ENCODE results near the gene TMEM30A.

Gene TMEM30A

GRCh38 chr6:75261299-75261698 is 23.3 kb downstream of the TMEM30A start:
- no peak for DNase-seq

- no peak for DNase-seq
Measured at GRCh38 chr6:75257343-75258087, 27.1 kb downstream of the TMEM30A start.

GRCh38 chr6:75250552-75250951 is 34.0 kb downstream of the TMEM30A start:
- DNase-seq: no peak

GRCh38 chr6:75249837-75250236 is 34.8 kb downstream of the TMEM30A start:
- DNase-seq: no peak

- no peak for DNase-seq
Measured at GRCh38 chr6:75246386-75246785, 38.2 kb downstream of the TMEM30A start.

GRCh38 chr6:75244063-75244584 is 40.5 kb downstream of the TMEM30A start:
- no peak for DNase-seq

GRCh38 chr6:75243333-75244062 is 41.1 kb downstream of the TMEM30A start, which contains the start of gene COX7A2:
TSS of gene COX7A2 (minus strand) at chr6:75243801. CDS start at chr6:75243734, 67 bp downstream.
- DNase-seq: peak; percentile 84 to 87

- DNase-seq: no peak
Measured at GRCh38 chr6:75236630-75237029, 48.0 kb downstream of the TMEM30A start.

- no peak for DNase-seq
Measured at GRCh38 chr6:75235271-75235670, 49.3 kb downstream of the TMEM30A start.

GRCh38 chr6:75234126-75234865 is 50.3 kb downstream of the TMEM30A start:
- DNase-seq: no peak

- DNase-seq: no peak
Measured at GRCh38 chr6:75233092-75233615, 51.4 kb downstream of the TMEM30A start.

- DNase-seq: no peak
Measured at GRCh38 chr6:75230484-75231325, 53.9 kb downstream of the TMEM30A start.

- DNase-seq: no peak
Measured at GRCh38 chr6:75224303-75224926, 60.2 kb downstream of the TMEM30A start.

- no peak for DNase-seq
Measured at GRCh38 chr6:75223428-75223827, 61.2 kb downstream of the TMEM30A start.

- no peak for DNase-seq
Measured at GRCh38 chr6:75222261-75222660, 62.3 kb downstream of the TMEM30A start.

- no peak for DNase-seq
Measured at GRCh38 chr6:75221116-75221515, 63.5 kb downstream of the TMEM30A start.

- DNase-seq: no peak
Measured at GRCh38 chr6:75220357-75220756, 64.2 kb downstream of the TMEM30A start.

GRCh38 chr6:75219263-75219662 is 65.3 kb downstream of the TMEM30A start:
- DNase-seq: no peak

- no peak for DNase-seq
Measured at GRCh38 chr6:75217193-75217592, 67.4 kb downstream of the TMEM30A start.

GRCh38 chr6:75215291-75215690 is 69.3 kb downstream of the TMEM30A start:
- DNase-seq: no peak

- no peak for DNase-seq
Measured at GRCh38 chr6:75213732-75214131, 70.9 kb downstream of the TMEM30A start.

GRCh38 chr6:75213112-75213511 is 71.5 kb downstream of the TMEM30A start:
- DNase-seq: no peak
